Uterus (tissue), 4 donors: Measurements from ENCODE around the gene ZNF740. TPM values are rescaled to one million over a fixed set of nuclear protein-coding genes. Genes with fewer than 3 reads are reported as not detected.

Experiments used
- DNase-seq, 2 donors: peaks; one replicate each; pipeline ENCODE4 v3.0.0-alpha.2; 2019 to 2020
- H3K27ac ChIP-seq, 2 donors: fragments of 200-600 bp; sonication (generic); 1 replicate in 1 of 2; 2 replicates in 1 of 2; pipeline ENCODE4 v1.5.1; 2016 to 2018
- H3K27me3 ChIP-seq, 2 donors: fragments of 200-600 bp; sonication (generic); one replicate each; pipeline ENCODE4 v1.5.1; 2018 to 2019; ENCODE audit warnings: control low read depth in 1 of 2
- H3K36me3 ChIP-seq, 2 donors: fragments of 200-600 bp; sonication (generic); one replicate each; pipeline ENCODE4 v1.5.1; 2019; ENCODE audit warnings: control low read depth in 1 of 2
- H3K4me1 ChIP-seq, 2 donors: fragments of 200-600 bp; sonication (generic); one replicate each; pipeline ENCODE4 v1.5.1; 2018 to 2019; ENCODE audit warnings: control low read depth in 1 of 2
- H3K4me3 ChIP-seq, 2 donors: fragments of 200-600 bp; sonication (generic); 1 replicate in 1 of 2; 2 replicates in 1 of 2; pipeline ENCODE4 v1.5.1; 2018 to 2019; ENCODE audit warnings: mild to moderate bottlenecking in 1 of 2
- H3K9me3 ChIP-seq, 2 donors: fragments of 200-600 bp; sonication (generic); one replicate each; pipeline ENCODE4 v1.5.1; 2019; ENCODE audit warnings: control low read depth in 1 of 2
- POLR2A ChIP-seq, 2 donors: fragments of 450-650 bp; IDR thresholded peaks; one replicate each; pipeline ENCODE4 v1.6.1; 2016; ENCODE audit warnings: antibody characterized with exemption in 2 of 2, mild to moderate bottlenecking in 1 of 2, moderate library complexity in 1 of 2
- intact Hi-C: fragments of 100-400 bp; cut with DNase I; formaldehyde crosslinking; loops from one replicate; pipeline ENCODE4 v1.15.1; 2023; ENCODE audit warnings: low total_unique reads
- total RNA-seq, 4 donors: library from RNA; depleted of rRNA in 3 of 4; stranded (reverse); fragments of >200 nt in 3 of 4; gene quantifications; one replicate each; pipeline versions ENCODE4 v1.1.0 to v1.2.4, GENCODE V29; 2014 to 2023
- TF ChIP-seq, protein P1 (sequence below), 4 experiments: fragments of 200-600 bp in 2 of 4; fragments of 450-650 bp in 2 of 4; sonication (generic) in 2 of 4; IDR thresholded peaks; one replicate each; pipeline ENCODE4 v1.5.1; 2016 to 2019; ENCODE audit warnings: antibody characterized with exemption in 4 of 4, mild to moderate bottlenecking in 2 of 4, moderate library complexity in 1 of 4
- donor health status: DM: yes; HTN: yes; CAD: no.

Gene ZNF740
- total RNA-seq, 4 donors from 2014 or later = 7.7 to 55.5 (median 25.9) TPM

DNA sequence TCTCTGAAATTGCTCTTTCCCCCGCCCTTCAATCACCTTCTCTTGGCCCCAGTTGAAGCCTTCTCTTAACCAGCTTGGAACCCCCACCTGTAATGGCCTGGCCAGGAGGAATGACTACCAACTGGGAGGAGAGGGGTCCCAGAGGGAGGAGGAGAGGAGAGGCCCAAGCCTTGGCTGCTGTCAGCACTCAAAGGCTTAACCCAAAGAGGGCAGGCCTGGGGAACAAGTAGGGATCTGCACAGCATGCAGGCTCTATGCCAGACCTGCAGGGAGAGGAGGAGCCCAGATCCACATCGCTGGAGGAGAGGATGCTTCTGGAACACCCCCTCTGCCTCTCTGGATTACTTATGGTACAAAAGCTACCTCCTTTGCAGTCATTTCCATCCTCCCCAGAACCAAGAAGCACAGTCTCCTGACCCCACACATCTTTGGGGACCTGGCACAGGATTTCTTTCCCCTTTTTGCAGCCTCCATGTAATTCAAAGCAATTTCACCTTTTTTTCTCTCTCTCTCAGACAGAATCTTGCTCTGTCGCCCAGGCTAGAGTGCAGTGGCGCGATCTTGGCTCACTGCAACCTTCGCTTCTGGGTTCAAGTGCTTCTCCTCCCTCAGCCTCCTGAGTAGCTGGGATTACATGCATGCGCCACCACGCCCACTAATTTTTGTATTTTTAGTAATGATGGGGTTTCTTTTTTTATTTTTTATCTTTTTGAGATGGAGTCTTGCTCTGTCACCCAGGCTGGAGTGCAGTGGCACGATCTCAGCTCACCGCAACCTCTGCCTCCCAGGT lies 45.3 kb downstream of the ZNF740 start:
- H3K9me3 ChIP-seq = no peaks in the 10 kb centered on the region
- H3K27me3 ChIP-seq = no peaks in the 10 kb centered on the region
- peaks cover 8 to 25% of the 10 kb centered on the region in 2 donors for H3K4me1 ChIP-seq
- peak overlapping the region in 1 of 2 donors; percentile 99 for H3K27ac ChIP-seq
- no peaks in the 10 kb centered on the region for H3K36me3 ChIP-seq
- intact Hi-C loops = no loop called here
- no peak overlapping the region for H3K4me3 ChIP-seq
- no peak for DNase-seq
- no peak for TF ChIP-seq POLR2A (IDR thresholded peaks at IDR 0.05)
- TF ChIP-seq, protein P1, sequence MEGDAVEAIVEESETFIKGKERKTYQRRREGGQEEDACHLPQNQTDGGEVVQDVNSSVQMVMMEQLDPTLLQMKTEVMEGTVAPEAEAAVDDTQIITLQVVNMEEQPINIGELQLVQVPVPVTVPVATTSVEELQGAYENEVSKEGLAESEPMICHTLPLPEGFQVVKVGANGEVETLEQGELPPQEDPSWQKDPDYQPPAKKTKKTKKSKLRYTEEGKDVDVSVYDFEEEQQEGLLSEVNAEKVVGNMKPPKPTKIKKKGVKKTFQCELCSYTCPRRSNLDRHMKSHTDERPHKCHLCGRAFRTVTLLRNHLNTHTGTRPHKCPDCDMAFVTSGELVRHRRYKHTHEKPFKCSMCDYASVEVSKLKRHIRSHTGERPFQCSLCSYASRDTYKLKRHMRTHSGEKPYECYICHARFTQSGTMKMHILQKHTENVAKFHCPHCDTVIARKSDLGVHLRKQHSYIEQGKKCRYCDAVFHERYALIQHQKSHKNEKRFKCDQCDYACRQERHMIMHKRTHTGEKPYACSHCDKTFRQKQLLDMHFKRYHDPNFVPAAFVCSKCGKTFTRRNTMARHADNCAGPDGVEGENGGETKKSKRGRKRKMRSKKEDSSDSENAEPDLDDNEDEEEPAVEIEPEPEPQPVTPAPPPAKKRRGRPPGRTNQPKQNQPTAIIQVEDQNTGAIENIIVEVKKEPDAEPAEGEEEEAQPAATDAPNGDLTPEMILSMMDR (IDR thresholded peaks at IDR 0.05) = no peak

- no peak overlapping the region for H3K27ac ChIP-seq
- peaks cover 8 to 24% of the 10 kb centered on the region in 2 donors for H3K4me1 ChIP-seq
These were observed 46.3 kb downstream of the ZNF740 start for GRCh38 chr12:53226815-53227214.

DNA sequence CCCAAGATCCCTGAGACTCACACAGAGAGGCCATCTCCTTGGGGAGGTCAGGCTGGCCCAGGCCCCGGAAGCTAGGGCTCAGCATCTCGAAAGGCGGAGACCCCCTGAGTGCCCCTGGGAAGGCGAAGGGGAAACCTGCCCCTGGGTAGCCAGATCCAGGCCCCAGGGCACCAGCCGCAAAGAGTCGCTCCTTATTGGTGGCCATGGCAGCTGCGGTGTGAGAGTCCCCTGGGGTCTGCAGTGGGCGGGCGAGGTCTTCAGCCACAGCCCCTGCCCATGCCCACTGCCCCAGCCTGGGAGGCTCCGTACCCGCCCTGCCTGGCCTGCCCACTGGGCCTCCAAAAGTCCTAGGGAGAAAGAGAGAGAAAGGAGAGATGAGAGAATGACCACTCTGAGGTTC lies 46.8 kb downstream of the ZNF740 start:
- Histone ChIP-seq H3K36me3 (no peaks in the 10 kb centered on the region), H3K9me3 (no peaks in the 10 kb centered on the region), H3K4me1 (peaks cover 8 to 19% of the 10 kb centered on the region in 2 donors), H3K4me3 (no peak overlapping the region), H3K27me3 (no peaks in the 10 kb centered on the region), H3K27ac (no peak overlapping the region)
- intact Hi-C loops = no loop called here
- DNase-seq = no peak
- TF ChIP-seq POLR2A (IDR thresholded peaks at IDR 0.05) = no peak
- TF ChIP-seq, protein P1 (IDR thresholded peaks at IDR 0.05) = no peak

More at GRCh38 chr12:53226815-53227214, 46.3 kb downstream of the ZNF740 start:
- Histone ChIP-seq H3K27me3 (no peaks in the 10 kb centered on the region), H3K4me3 (no peak overlapping the region), H3K9me3 (no peaks in the 10 kb centered on the region), H3K36me3 (no peaks in the 10 kb centered on the region)
- intact Hi-C loops = no loop called here
- DNase-seq = no peak
- TF ChIP-seq, protein P1 (IDR thresholded peaks at IDR 0.05) = no peak
- TF ChIP-seq POLR2A (IDR thresholded peaks at IDR 0.05) = no peak

- intact Hi-C loops = no loop called here
- H3K9me3 ChIP-seq = no peaks in the 10 kb centered on the region
- peaks cover 8 to 19% of the 10 kb centered on the region in 2 donors for H3K4me1 ChIP-seq
- H3K4me3 ChIP-seq = no peak overlapping the region
- no peak for DNase-seq
- H3K36me3 ChIP-seq = no peaks in the 10 kb centered on the region
- TF ChIP-seq, protein P1 (IDR thresholded peaks at IDR 0.05) = no peak
- no peak for TF ChIP-seq POLR2A (IDR thresholded peaks at IDR 0.05)
- no peaks in the 10 kb centered on the region for H3K27me3 ChIP-seq
- no peak overlapping the region for H3K27ac ChIP-seq
These were observed 47.3 kb downstream of the ZNF740 start for GRCh38 chr12:53227836-53228235.

DNA sequence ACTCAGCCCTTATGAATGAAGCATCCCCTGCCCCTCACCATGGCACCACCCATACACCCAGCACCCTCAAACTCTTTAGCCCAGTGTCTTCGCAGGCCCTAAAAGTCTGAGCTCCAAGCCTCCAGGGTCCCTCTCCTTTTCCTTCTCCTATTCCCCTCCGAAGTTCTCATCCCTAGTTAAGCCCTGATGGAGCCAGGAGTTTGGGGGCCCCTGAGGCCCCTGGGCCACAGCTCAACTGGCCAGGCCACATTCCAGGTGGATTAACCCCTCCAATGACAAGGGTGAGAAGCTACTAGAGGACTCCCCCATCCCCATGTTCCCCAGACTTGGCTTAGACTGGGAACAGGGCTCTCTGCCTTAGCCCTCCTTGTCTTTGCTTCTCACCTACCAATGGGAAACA lies 48.9 kb downstream of the ZNF740 start:
- no peak overlapping the region for H3K4me3 ChIP-seq
- intact Hi-C loops = no loop called here
- DNase-seq = no peak
- TF ChIP-seq, protein P1 (IDR thresholded peaks at IDR 0.05) = no peak
- TF ChIP-seq POLR2A (IDR thresholded peaks at IDR 0.05) = no peak
- peak overlapping the region in 1 of 2 donors; percentile 20 for H3K27ac ChIP-seq
- no peaks in the 10 kb centered on the region for H3K36me3 ChIP-seq
- no peaks in the 10 kb centered on the region for H3K27me3 ChIP-seq
- H3K9me3 ChIP-seq = no peaks in the 10 kb centered on the region
- H3K4me1 ChIP-seq = peaks cover 1 to 14% of the 10 kb centered on the region in 2 donors
